ENCODE measurements around the gene EID2B. TPM values are rescaled to one million over a fixed set of nuclear protein-coding genes. Genes with fewer than 3 reads are reported as not detected.

EID2B gene
- total and polyA plus RNA-seq, 10 of the 15 experiments (the other 5 are each of a cell fraction or from before 2014, with no cell fraction given) = 2.9 to 10.1 (median 5.0) TPM

DNA sequence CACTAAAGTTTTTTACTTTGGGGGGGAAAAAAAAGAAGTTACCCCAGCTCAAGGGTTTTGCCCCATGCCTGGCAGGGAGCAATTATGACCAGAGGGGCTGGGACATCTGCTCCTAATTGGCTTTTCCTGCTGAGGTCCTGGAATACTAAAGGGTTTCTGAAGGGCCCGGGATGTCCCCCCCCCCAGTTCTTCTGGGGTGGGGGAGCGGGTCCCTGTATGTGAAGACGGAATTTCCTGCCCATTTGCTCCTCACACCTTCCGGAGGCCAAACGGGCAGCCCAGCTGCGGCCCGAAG lies 35.0 kb downstream of the EID2B start:
- Histone ChIP-seq H3K27me3 (replicated peaks in 1 of 2; ENCODE audit: control insufficient read depth in 2 of 2, insufficient read depth in 2 of 2, low read length in 1 of 2) (peaks cover 0 to 19% of the 10 kb centered on the region in 2 experiments; a peak in 2 of 4 replicates), H3K79me2 (ENCODE audit: control insufficient read depth, insufficient read depth, low read length) (no peaks in the 10 kb centered on the region), H3K4me3 (no peak overlapping the region), H3K27ac (ENCODE audit: control insufficient read depth, insufficient read depth) (no peak overlapping the region), H3K36me3 (ENCODE audit: control insufficient read depth in 2 of 2, insufficient read depth in 2 of 2, low read length in 1 of 2) (no peaks in the 10 kb centered on the region), H3K9me3 (replicated peaks; ENCODE audit: control insufficient read depth, insufficient read depth, low read length) (no peaks in the 10 kb centered on the region; the same call in 2 of the 3 replicates), H3K4me2 (ENCODE audit: control insufficient read depth, insufficient read depth) (peak overlapping the region; percentile 89; the same call in 1 of the 2 replicates), H3K4me1 (ENCODE audit: control insufficient read depth, insufficient read depth, low read length) (peaks cover 10% of the 10 kb centered on the region), H4K20me1 (ENCODE audit: control insufficient read depth, insufficient read depth) (no peaks in the 10 kb centered on the region), H2AFZ (ENCODE audit: control insufficient read depth, low read depth, low read length) (no peak overlapping the region), H3K9ac (ENCODE audit: control insufficient read depth, insufficient read depth, low read length) (no peak overlapping the region)
- ChIA-PET POLR2A (interaction anchor here (0.7 to 1.2 kb wide), 3 partner anchors 29 to 93 kb away, joined by 3 to 5 read pairs (median 4); no protein-coding TSS in a partner anchor), SMC1A (ENCODE audit: uncharacterized antibody, unreplicated experiment) (interaction anchor here (0.6 to 3.0 kb wide), 11 partner anchors 14 to 107 kb away, joined by 3 to 11 read pairs (median 3); partner anchors contain the start of genes EID2B, MED29, PAF1 and RPS16), CTCF (interaction anchor here (0.6 to 2.9 kb wide), 16 partner anchors 11 to 399 kb away, joined by 3 to 19 read pairs (median 4); partner anchors contain the start of genes EID2B and PLEKHG2), RAD21 (ENCODE audit: unreplicated experiment) (interaction anchor here (0.6 to 2.2 kb wide), 7 partner anchors 14 to 99 kb away, joined by 3 to 13 read pairs (median 4); partner anchors contain the start of gene EID2B)
- BruUV-seq (replicated peaks) = no TSS peak
- in situ Hi-C loops (cut with MboI) (no loop called here), intact Hi-C loops (cut with micrococcal nuclease; ENCODE audit: unreplicated experiment) (loop anchor here (5.0 kb wide), 1 partner anchor 50 kb away; the partner anchor contains the start of gene SUPT5H)
- no peak for FAIRE-seq
- no peak for DNase-seq (ENCODE audit: low read depth, low spot score)
- ATAC-seq = no peak
- 1% methylated on average over 7 of the region's 7 CpGs for WGBS (ENCODE audit: insufficient coverage, insufficient replicate concordance, low lambda C conversion rate, missing lambda C conversion rate)
- TF ChIP-seq, protein P1, sequence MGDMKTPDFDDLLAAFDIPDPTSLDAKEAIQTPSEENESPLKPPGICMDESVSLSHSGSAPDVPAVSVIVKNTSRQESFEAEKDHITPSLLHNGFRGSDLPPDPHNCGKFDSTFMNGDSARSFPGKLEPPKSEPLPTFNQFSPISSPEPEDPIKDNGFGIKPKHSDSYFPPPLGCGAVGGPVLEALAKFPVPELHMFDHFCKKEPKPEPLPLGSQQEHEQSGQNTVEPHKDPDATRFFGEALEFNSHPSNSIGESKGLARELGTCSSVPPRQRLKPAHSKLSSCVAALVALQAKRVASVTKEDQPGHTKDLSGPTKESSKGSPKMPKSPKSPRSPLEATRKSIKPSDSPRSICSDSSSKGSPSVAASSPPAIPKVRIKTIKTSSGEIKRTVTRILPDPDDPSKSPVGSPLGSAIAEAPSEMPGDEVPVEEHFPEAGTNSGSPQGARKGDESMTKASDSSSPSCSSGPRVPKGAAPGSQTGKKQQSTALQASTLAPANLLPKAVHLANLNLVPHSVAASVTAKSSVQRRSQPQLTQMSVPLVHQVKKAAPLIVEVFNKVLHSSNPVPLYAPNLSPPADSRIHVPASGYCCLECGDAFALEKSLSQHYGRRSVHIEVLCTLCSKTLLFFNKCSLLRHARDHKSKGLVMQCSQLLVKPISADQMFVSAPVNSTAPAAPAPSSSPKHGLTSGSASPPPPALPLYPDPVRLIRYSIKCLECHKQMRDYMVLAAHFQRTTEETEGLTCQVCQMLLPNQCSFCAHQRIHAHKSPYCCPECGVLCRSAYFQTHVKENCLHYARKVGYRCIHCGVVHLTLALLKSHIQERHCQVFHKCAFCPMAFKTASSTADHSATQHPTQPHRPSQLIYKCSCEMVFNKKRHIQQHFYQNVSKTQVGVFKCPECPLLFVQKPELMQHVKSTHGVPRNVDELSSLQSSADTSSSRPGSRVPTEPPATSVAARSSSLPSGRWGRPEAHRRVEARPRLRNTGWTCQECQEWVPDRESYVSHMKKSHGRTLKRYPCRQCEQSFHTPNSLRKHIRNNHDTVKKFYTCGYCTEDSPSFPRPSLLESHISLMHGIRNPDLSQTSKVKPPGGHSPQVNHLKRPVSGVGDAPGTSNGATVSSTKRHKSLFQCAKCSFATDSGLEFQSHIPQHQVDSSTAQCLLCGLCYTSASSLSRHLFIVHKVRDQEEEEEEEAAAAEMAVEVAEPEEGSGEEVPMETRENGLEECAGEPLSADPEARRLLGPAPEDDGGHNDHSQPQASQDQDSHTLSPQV (IDR thresholded peaks at IDR 0.05) = no peak
- TF ChIP-seq NR2F1 (conservative IDR thresholded peaks at IDR 0.05) (peak; percentile 26; the same call in 1 of the 2 replicates), IKZF1 (conservative IDR thresholded peaks at IDR 0.05) (peak; percentile 72), TAF1 (IDR thresholded peaks at IDR 0.05; ENCODE audit: borderline replicate concordance, low read depth, low read length) (no peak), MXI1 (IDR thresholded peaks at IDR 0.05; ENCODE audit: low read depth, low read length) (no peak), PML (IDR thresholded peaks at IDR 0.05; ENCODE audit: low read length) (no peak), POLR2AphosphoS5 (IDR thresholded peaks at IDR 0.05; ENCODE audit: low read length) (no peak), HCFC1 (IDR thresholded peaks at IDR 0.05; ENCODE audit: low read length) (no peak), GABPA (IDR thresholded peaks at IDR 0.05; ENCODE audit: low read depth) (no peak), NFIC (IDR thresholded peaks at IDR 0.05; ENCODE audit: low read depth, low read length) (no peak)
- TF ChIP-seq, protein P2, sequence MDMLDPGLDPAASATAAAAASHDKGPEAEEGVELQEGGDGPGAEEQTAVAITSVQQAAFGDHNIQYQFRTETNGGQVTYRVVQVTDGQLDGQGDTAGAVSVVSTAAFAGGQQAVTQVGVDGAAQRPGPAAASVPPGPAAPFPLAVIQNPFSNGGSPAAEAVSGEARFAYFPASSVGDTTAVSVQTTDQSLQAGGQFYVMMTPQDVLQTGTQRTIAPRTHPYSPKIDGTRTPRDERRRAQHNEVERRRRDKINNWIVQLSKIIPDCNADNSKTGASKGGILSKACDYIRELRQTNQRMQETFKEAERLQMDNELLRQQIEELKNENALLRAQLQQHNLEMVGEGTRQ (IDR thresholded peaks at IDR 0.05; ENCODE audit: borderline replicate concordance, low read depth, low read length) = no peak
- TF ChIP-seq, protein P3, sequence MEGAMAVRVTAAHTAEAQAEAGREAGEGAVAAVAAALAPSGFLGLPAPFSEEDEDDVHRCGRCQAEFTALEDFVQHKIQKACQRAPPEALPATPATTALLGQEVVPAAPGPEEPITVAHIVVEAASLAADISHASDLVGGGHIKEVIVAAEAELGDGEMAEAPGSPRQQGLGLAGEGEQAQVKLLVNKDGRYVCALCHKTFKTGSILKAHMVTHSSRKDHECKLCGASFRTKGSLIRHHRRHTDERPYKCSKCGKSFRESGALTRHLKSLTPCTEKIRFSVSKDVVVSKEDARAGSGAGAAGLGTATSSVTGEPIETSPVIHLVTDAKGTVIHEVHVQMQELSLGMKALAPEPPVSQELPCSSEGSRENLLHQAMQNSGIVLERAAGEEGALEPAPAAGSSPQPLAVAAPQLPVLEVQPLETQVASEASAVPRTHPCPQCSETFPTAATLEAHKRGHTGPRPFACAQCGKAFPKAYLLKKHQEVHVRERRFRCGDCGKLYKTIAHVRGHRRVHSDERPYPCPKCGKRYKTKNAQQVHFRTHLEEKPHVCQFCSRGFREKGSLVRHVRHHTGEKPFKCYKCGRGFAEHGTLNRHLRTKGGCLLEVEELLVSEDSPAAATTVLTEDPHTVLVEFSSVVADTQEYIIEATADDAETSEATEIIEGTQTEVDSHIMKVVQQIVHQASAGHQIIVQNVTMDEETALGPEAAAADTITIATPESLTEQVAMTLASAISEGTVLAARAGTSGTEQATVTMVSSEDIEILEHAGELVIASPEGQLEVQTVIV (IDR thresholded peaks at IDR 0.05; ENCODE audit: borderline replicate concordance, partially characterized antibody) = no peak
- TF ChIP-seq, protein P4, sequence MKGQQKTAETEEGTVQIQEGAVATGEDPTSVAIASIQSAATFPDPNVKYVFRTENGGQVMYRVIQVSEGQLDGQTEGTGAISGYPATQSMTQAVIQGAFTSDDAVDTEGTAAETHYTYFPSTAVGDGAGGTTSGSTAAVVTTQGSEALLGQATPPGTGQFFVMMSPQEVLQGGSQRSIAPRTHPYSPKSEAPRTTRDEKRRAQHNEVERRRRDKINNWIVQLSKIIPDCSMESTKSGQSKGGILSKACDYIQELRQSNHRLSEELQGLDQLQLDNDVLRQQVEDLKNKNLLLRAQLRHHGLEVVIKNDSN (IDR thresholded peaks at IDR 0.05; ENCODE audit: borderline replicate concordance, extremely low read length, insufficient read depth, low read depth, low read length) = no peak
